ENCODE results near the gene CPM. TPM values are rescaled to one million over a fixed set of nuclear protein-coding genes. Genes with fewer than 3 reads are reported as not detected.
"Not testable (repeated sequence)": the region's sequence is repeated elsewhere in the genome, so short reads cannot be mapped to it uniquely, and the experiment has no call there.

CPM gene
- polyA plus RNA-seq, 1 experiment = 5.8 TPM

- no peak for DNase-seq (ENCODE audit: low read depth)
- peaks cover 13% of the 10 kb centered on the region for H3K36me3 ChIP-seq (ENCODE audit: control insufficient read depth, insufficient read depth, low read length)
- POLR2A ChIA-PET = interaction anchor here (0.6 kb wide), 1 partner anchor 188 kb away, joined by 3 read pairs; no protein-coding TSS in a partner anchor
- CTCF ChIA-PET = interaction anchor here (1.2 kb wide), 1 partner anchor 17 kb away, joined by 6 read pairs; no protein-coding TSS in a partner anchor
- no peaks in the 10 kb centered on the region for H3K27me3 ChIP-seq (ENCODE audit: control insufficient read depth, insufficient read depth, low read length)
- no peak overlapping the region for H3K4me3 ChIP-seq (ENCODE audit: low read depth, low read length)
- TF ChIP-seq CTCF (IDR thresholded peaks at IDR 0.05; ENCODE audit: insufficient read depth, low read depth, low read length) = no peak
Measured at GRCh38 chr12:68813242-68813593, 119.8 kb downstream of the CPM start.

- POLR2A ChIA-PET = interaction anchor here (0.6 to 1.1 kb wide), 2 partner anchors 24 to 188 kb away, joined by 3 to 14 read pairs; no protein-coding TSS in a partner anchor
- Histone ChIP-seq H3K27me3 (ENCODE audit: control insufficient read depth, insufficient read depth, low read length) (no peaks in the 10 kb centered on the region), H3K4me3 (ENCODE audit: low read depth, low read length) (peak overlapping the region; percentile 24), H3K36me3 (ENCODE audit: control insufficient read depth, insufficient read depth, low read length) (peaks cover 10% of the 10 kb centered on the region)
- CTCF ChIA-PET = interaction anchor here (1.2 kb wide), 1 partner anchor 18 kb away, joined by 6 read pairs; no protein-coding TSS in a partner anchor
- no peak for TF ChIP-seq CTCF (IDR thresholded peaks at IDR 0.05; ENCODE audit: insufficient read depth, low read depth, low read length)
- DNase-seq (ENCODE audit: low read depth) = no peak
Measured at GRCh38 chr12:68812553-68813241, 120.3 kb downstream of the CPM start.

- H3K27me3 ChIP-seq (ENCODE audit: control insufficient read depth, insufficient read depth, low read length); POLR2A ChIA-PET; DNase-seq (ENCODE audit: low read depth); H3K36me3 ChIP-seq (ENCODE audit: control insufficient read depth, insufficient read depth, low read length): not testable (repeated sequence)
- H3K4me3 ChIP-seq (ENCODE audit: low read depth, low read length) = peak overlapping the region; percentile 16; the same call in 1 of the 2 replicates
- CTCF ChIA-PET = interaction anchor here (0.7 kb wide), 1 partner anchor 19 kb away, joined by 3 read pairs; no protein-coding TSS in a partner anchor
Measured at GRCh38 chr12:68811573-68811972, 121.4 kb downstream of the CPM start.

DNA sequence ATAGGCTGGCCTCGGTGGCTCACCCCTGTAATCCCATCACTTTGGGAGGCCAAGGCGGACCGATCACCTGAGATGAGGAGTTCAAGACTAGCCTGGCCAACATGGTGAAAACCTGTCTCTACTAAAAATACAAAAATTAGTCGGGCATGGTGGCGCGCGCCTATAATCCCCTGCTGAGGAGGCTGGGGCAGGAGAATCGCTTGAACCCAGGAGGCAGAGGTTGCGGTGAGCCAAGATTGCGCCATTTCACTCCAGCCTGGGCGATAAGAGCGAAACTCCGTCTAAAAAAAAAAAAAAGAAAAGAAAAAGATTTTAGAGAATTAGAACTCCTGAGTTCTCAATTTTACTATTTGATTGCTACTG is 123.0 kb downstream of the CPM start:
- CTCF ChIA-PET; H3K27me3 ChIP-seq (ENCODE audit: control insufficient read depth, insufficient read depth, low read length); H3K36me3 ChIP-seq (ENCODE audit: control insufficient read depth, insufficient read depth, low read length); DNase-seq (ENCODE audit: low read depth); POLR2A ChIA-PET: not testable (repeated sequence)
- peak overlapping the region; percentile 100 for H3K4me3 ChIP-seq (ENCODE audit: low read depth, low read length)

- Histone ChIP-seq H3K4me3 (ENCODE audit: low read depth, low read length) (peak overlapping the region; percentile 100), H3K36me3 (ENCODE audit: control insufficient read depth, insufficient read depth, low read length) (peaks cover 5% of the 10 kb centered on the region; the same call in 1 of the 2 replicates), H3K27me3 (ENCODE audit: control insufficient read depth, insufficient read depth, low read length) (no peaks in the 10 kb centered on the region)
- no peak for DNase-seq (ENCODE audit: low read depth)
- POLR2A ChIA-PET = interaction anchor here (0.9 to 1.1 kb wide), 2 partner anchors 22 to 63 kb away, joined by 4 to 7 read pairs; partner anchors contain the start of gene SLC35E3
- CTCF ChIA-PET = interaction anchor here (0.6 to 1.8 kb wide), 7 partner anchors 8 to 460 kb away, joined by 3 to 6 read pairs (median 3); no protein-coding TSS in a partner anchor
- no peak for TF ChIP-seq CTCF (IDR thresholded peaks at IDR 0.05; ENCODE audit: insufficient read depth, low read depth, low read length)
Measured at GRCh38 chr12:68809190-68810026, 123.6 kb downstream of the CPM start.
